OCI-LY3 (cell line): ENCODE results near the gene CRB2.

Experiments
- CTCF ChIP-seq: fragments of 200-600, 300-600 bp; sonication (generic); IDR thresholded peaks from 2 replicates; pipeline ENCODE4 v1.5.1; 2014; ENCODE audit warnings: antibody characterized with exemption, low read length, low read depth
- EZH2phosphoT487 ChIP-seq: fragments of 200-600 bp; shearing (Covaris generic); IDR thresholded peaks from 2 replicates; pipeline ENCODE4 v1.6.1; 2018; ENCODE audit warnings: antibody characterized with exemption, mixed run types, low read depth

GRCh38 chr9:123353041-123353440 is 3.0 kb upstream of the CRB2 start:
- TF ChIP-seq CTCF (no peak), EZH2phosphoT487 (no peak)
